Astrocyte of the spinal cord (primary cell): ENCODE results near the gene MT1M.

Source experiments
- DNase-seq: peaks from one replicate; pipeline ENCODE4 v3.0.0; 2011; ENCODE audit warnings: low read depth, low spot score
- H3K4me3 ChIP-seq: 2 replicates; pipeline ENCODE4 v1.5.1; 2011; ENCODE audit warnings: low read depth, mild to moderate bottlenecking, low read length, moderate library complexity
- in situ Hi-C: cut with HindIII; loops from 2 replicates; pipeline ENCODE4 v1.10.0; 2017; ENCODE audit warnings: low sequenced_read_pairs
- TF ChIP-seq, protein P1 (sequence below): IDR thresholded peaks from 2 replicates; pipeline ENCODE4 v1.5.1; 2012; ENCODE audit warnings: low read depth, mild to moderate bottlenecking, low read length, inconsistent platforms

Gene MT1M

GRCh38 chr16:56613706-56614105 is 18.8 kb upstream of the MT1M start:
- in situ Hi-C loops = no loop called here
- no peak overlapping the region for H3K4me3 ChIP-seq
- TF ChIP-seq, protein P1, sequence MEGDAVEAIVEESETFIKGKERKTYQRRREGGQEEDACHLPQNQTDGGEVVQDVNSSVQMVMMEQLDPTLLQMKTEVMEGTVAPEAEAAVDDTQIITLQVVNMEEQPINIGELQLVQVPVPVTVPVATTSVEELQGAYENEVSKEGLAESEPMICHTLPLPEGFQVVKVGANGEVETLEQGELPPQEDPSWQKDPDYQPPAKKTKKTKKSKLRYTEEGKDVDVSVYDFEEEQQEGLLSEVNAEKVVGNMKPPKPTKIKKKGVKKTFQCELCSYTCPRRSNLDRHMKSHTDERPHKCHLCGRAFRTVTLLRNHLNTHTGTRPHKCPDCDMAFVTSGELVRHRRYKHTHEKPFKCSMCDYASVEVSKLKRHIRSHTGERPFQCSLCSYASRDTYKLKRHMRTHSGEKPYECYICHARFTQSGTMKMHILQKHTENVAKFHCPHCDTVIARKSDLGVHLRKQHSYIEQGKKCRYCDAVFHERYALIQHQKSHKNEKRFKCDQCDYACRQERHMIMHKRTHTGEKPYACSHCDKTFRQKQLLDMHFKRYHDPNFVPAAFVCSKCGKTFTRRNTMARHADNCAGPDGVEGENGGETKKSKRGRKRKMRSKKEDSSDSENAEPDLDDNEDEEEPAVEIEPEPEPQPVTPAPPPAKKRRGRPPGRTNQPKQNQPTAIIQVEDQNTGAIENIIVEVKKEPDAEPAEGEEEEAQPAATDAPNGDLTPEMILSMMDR = no peak
- no peak for DNase-seq

DNA sequence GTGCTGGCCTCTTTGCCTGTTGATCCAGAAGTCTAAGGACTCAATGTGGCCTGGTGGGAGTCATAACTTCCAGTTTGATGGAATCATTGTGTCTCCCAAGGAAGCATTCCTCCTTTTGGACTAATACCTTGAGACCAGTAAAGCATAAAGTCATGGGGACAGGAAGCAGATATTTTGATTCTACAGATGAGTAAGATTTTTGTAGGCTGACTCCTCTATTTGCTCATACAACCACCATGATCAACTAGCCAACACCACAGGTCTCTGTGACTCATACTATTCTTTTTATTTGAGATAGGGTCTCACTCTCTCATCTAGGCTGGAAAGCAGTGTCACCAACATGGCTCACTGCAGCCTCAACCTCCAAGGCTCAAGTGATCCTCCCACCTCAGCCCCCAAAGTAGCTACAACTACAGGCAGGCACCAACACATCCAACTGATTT is 17.9 kb upstream of the MT1M start:
- in situ Hi-C loops = no loop called here
- TF ChIP-seq, protein P1 = no peak
- DNase-seq = peak; percentile 80
- no peak overlapping the region for H3K4me3 ChIP-seq

GRCh38 chr16:56615353-56615752 is 17.1 kb upstream of the MT1M start:
- in situ Hi-C loops = no loop called here
- TF ChIP-seq, protein P1 = no peak
- no peak for DNase-seq
- no peak overlapping the region for H3K4me3 ChIP-seq

DNA sequence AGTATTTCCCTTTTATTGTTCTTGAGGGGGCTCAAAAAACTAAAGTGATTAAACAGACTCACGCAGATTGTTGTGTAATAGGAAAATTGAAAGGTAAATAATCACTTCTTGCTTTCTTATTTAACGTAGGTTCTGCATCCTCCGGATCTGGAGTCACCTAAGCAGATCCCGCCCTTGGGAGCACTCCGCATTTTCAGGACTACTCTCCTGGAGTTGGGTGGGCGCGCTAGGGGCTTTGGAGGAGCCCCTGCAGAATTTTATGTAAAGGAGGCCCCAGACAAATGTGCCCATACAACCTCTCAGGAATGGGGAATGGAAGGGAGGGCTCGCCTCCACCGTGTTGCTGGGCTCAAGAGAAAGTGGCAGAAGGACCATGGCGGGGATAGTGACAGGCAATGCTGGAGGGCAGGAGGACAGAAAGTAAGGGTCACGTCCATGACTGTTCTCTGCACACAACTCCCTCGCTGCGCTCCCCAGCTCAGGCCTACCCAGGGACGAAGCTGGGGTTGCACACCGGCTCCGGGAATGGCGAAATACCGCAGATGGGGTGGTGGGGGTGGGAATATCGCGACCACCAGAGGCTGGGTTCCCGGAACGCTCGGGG is 15.7 kb upstream of the MT1M start:
- TF ChIP-seq, protein P1 = no peak
- H3K4me3 ChIP-seq = peak overlapping the region; percentile 8
- DNase-seq = no peak
- in situ Hi-C loops = no loop called here

- DNase-seq = peak; percentile 62
- TF ChIP-seq, protein P1 = no peak
- in situ Hi-C loops = no loop called here
- peak overlapping the region; percentile 8 for H3K4me3 ChIP-seq
Measured at GRCh38 chr16:56617212-56618085, 15.0 kb upstream of the MT1M start.

- no peak for DNase-seq
- TF ChIP-seq, protein P1 = no peak
- H3K4me3 ChIP-seq = no peak overlapping the region
- in situ Hi-C loops = no loop called here
Measured at GRCh38 chr16:56618138-56618537, 14.3 kb upstream of the MT1M start.
